HepG2 (cell line): ENCODE data around the gene ALPL. TPM values are rescaled to one million over a fixed set of nuclear protein-coding genes. Genes with fewer than 3 reads are reported as not detected.

Experiments
- KMT2A ChIP-seq: sonication (generic); formaldehyde crosslinking; IDR thresholded peaks from 2 replicates; pipeline ENCODE4 v1.4.0; 2020; ENCODE audit warnings: missing genetic modification reagents
- MIXL1 ChIP-seq: IDR thresholded peaks from 2 replicates; pipeline ENCODE4 v1.6.1; 2016
- MTF2 ChIP-seq: sonication (generic); formaldehyde crosslinking; IDR thresholded peaks from 2 replicates; pipeline ENCODE4 v1.5.0; 2020; ENCODE audit warnings: missing genetic modification reagents, borderline replicate concordance
- PATZ1 ChIP-seq: sonication (generic); formaldehyde crosslinking; IDR thresholded peaks from 2 replicates; pipeline ENCODE4 v1.4.0; 2020; ENCODE audit warnings: missing genetic modification reagents
- PAXIP1 ChIP-seq: sonication (generic); formaldehyde crosslinking; conservative IDR thresholded peaks from 2 replicates; pipeline ENCODE4 v1.4.0; 2020; ENCODE audit warnings: mild to moderate bottlenecking, missing genetic modification reagents, moderate library complexity
- SALL2 ChIP-seq: sonication (generic); formaldehyde crosslinking; IDR thresholded peaks from 2 replicates; pipeline ENCODE4 v1.8.1; 2023; ENCODE audit warnings: mild to moderate bottlenecking, missing genetic modification reagents, inconsistent platforms
- SRSF1 ChIP-seq: fragments of 200-400 bp; formaldehyde crosslinking; optimal IDR thresholded peaks from 2 replicates; pipeline ENCODE3; 2017; ENCODE audit warnings: mild to moderate bottlenecking, low read depth, low read length, moderate library complexity
- TFAP4 ChIP-seq: sonication (generic); IDR thresholded peaks from 2 replicates; pipeline ENCODE4 v1.6.1; 2016; ENCODE audit warnings: low read depth, borderline replicate concordance
- ZBTB21 ChIP-seq: sonication (generic); formaldehyde crosslinking; IDR thresholded peaks from 2 replicates; pipeline ENCODE4 v1.4.0; 2020; ENCODE audit warnings: missing genetic modification reagents
- ZNF44 ChIP-seq: sonication (generic); formaldehyde crosslinking; IDR thresholded peaks from 2 replicates; pipeline ENCODE4 v1.5.1; 2020; ENCODE audit warnings: mild to moderate bottlenecking, missing genetic modification reagents
- ZNF513 ChIP-seq: sonication (generic); formaldehyde crosslinking; conservative IDR thresholded peaks from 2 replicates; pipeline ENCODE4 v1.5.0; 2020; ENCODE audit warnings: missing genetic modification reagents
- ZNF629 ChIP-seq: sonication (generic); formaldehyde crosslinking; conservative IDR thresholded peaks from 2 replicates; pipeline ENCODE4 v1.5.0; 2020; ENCODE audit warnings: missing genetic modification reagents
- ZUFSP ChIP-seq: sonication (generic); formaldehyde crosslinking; IDR thresholded peaks from 2 replicates; pipeline ENCODE4 v1.9.0; 2021; ENCODE audit warnings: missing genetic modification reagents, mild to moderate bottlenecking, borderline replicate concordance
- polyA plus RNA-seq, 8 experiments: library from polyadenylated mRNA; depleted of rRNA in 3 of 8; stranded (reverse) in 7 of 8; unstranded in 1 of 8; fragments of >200 nt; fragmentation: Illumina TruSeq in 4 of 8; extraction: Trizol in 4 of 8; gene quantifications; 2 replicates each; pipeline versions ENCODE4 v1.2.1 to v1.2.3, GENCODE V29; 2011 to 2016; ENCODE audit warnings: low read depth in 4 of 8, missing spikeins in 1 of 8, mixed read lengths in 1 of 8; ENCODE audit not compliant: insufficient read depth in 1 of 8
- total RNA-seq, 5 experiments: library from RNA; depleted of rRNA; stranded (reverse); fragments of >200 nt; fragmentation: Illumina TruSeq; extraction: Trizol; gene quantifications; 2 replicates each; pipeline ENCODE4 v1.2.3, GENCODE V29; 2016; ENCODE audit warnings: low read depth in 1 of 5

ALPL gene
- total and polyA plus RNA-seq, 2 of the 13 experiments (the other 11 are each of a cell fraction or from before 2014, with no cell fraction given), result 0.12 TPM; not detected in 1

- no peak for TF ChIP-seq ZNF513 (CRISPR knock-in tag)
- peak; percentile 54; the same call in 1 of the 2 replicates for TF ChIP-seq PATZ1 (CRISPR knock-in tag)
- TF ChIP-seq ZNF629 (CRISPR knock-in tag), result peak; percentile 42; the same call in 1 of the 2 replicates
- no peak for TF ChIP-seq ZNF44 (CRISPR knock-in tag)
- TF ChIP-seq SALL2, result no peak
- TF ChIP-seq TFAP4, result peak; percentile 81; the same call in 1 of the 2 replicates
- TF ChIP-seq KMT2A (CRISPR knock-in tag), result no peak
- no peak for TF ChIP-seq SRSF1
- TF ChIP-seq PAXIP1 (CRISPR knock-in tag), result peak; percentile 65
- no peak for TF ChIP-seq MTF2 (CRISPR knock-in tag)
- TF ChIP-seq ZUFSP (CRISPR knock-in tag), result no peak
- no peak for TF ChIP-seq MIXL1 (CRISPR knock-in tag)
- TF ChIP-seq ZBTB21, result 0 out of 2 replicates have a peak, but pooled peaks have one; percentile 37
Measured at GRCh38 chr1:21537932-21538630, 28.9 kb downstream of the ALPL start (continued).
